ENCODE results near the gene GAS6.
"Not testable (repeated sequence)": the region's sequence is repeated elsewhere in the genome, so short reads cannot be mapped to it uniquely, and the experiment has no call there.

Gene GAS6

GRCh38 chr13:113867913-113868312 is 4.0 kb upstream of the GAS6 start:
- not testable (repeated sequence) for DNase-seq (ENCODE audit: low read depth)

- no peak for DNase-seq (ENCODE audit: low read depth)
Observed at GRCh38 chr13:113865427-113865826, 1.6 kb upstream of the GAS6 start.

GRCh38 chr13:113864273-113864890 is 506 bp upstream of the GAS6 start:
- no peak for DNase-seq (ENCODE audit: low read depth)

GRCh38 chr13:113862931-113863523 is 849 bp downstream of the GAS6 start:
- DNase-seq (ENCODE audit: low read depth): no peak

- DNase-seq (ENCODE audit: low read depth): no peak
Observed at GRCh38 chr13:113862191-113862930, 1.5 kb downstream of the GAS6 start.

GRCh38 chr13:113861433-113862030 is 2.3 kb downstream of the GAS6 start:
- DNase-seq (ENCODE audit: low read depth): no peak

- no peak for DNase-seq (ENCODE audit: low read depth)
Observed at GRCh38 chr13:113860665-113861432, 3.0 kb downstream of the GAS6 start.

GRCh38 chr13:113860051-113860664 is 3.7 kb downstream of the GAS6 start:
- no peak for DNase-seq (ENCODE audit: low read depth)

GRCh38 chr13:113859311-113860050 is 4.4 kb downstream of the GAS6 start:
- DNase-seq (ENCODE audit: low read depth): no peak

GRCh38 chr13:113857531-113858195 is 6.2 kb downstream of the GAS6 start:
- DNase-seq (ENCODE audit: low read depth): no peak

GRCh38 chr13:113856716-113857065 is 7.2 kb downstream of the GAS6 start:
- no peak for DNase-seq (ENCODE audit: low read depth)

GRCh38 chr13:113855931-113856715 is 7.8 kb downstream of the GAS6 start:
- DNase-seq (ENCODE audit: low read depth): no peak

- DNase-seq (ENCODE audit: low read depth): no peak
Observed at GRCh38 chr13:113855012-113855921, 8.6 kb downstream of the GAS6 start.

GRCh38 chr13:113854238-113855011 is 9.5 kb downstream of the GAS6 start:
- no peak for DNase-seq (ENCODE audit: low read depth)

- no peak for DNase-seq (ENCODE audit: low read depth)
Observed at GRCh38 chr13:113853518-113854237, 10.2 kb downstream of the GAS6 start.

GRCh38 chr13:113852536-113853517 is 11.0 kb downstream of the GAS6 start:
- no peak for DNase-seq (ENCODE audit: low read depth)

All from activated T-cell treated with anti-CD3 and anti-CD28 coated beads for 48 hours (primary cell).